ENCODE results near the gene CCDC92.

DNA sequence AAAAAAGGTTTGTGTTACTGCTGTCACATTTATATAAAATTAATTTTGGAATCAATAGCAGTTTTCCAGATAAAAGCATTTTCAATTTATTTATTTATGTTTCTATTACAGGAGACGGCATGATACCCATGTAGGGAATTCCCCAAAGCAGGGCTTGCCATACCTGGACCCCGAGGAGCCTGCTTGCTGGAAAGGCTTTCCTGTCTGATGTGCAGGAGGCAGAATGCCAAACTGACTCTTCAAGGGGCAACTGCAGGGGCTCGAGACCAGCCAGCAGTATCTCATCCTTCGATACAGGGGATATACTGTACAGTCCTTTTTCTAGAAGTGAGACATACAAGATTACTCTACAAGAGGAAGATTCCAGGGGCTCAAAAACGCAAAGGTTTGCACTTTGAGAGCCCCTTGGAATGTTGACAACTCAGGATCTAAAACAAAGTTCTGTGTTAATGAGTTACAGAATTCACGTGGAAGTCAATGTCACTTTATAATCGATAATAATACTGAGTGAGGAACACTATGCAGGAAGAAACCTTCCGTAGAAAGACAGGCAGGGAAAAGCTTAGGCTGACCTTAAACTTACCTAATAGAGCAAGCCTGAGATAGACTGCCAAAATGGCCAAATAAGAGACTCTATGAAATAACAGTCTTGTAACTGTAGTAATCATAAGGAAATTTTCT lies 38.9 kb upstream of the CCDC92 start:
- TF ChIP-seq, protein P1, sequence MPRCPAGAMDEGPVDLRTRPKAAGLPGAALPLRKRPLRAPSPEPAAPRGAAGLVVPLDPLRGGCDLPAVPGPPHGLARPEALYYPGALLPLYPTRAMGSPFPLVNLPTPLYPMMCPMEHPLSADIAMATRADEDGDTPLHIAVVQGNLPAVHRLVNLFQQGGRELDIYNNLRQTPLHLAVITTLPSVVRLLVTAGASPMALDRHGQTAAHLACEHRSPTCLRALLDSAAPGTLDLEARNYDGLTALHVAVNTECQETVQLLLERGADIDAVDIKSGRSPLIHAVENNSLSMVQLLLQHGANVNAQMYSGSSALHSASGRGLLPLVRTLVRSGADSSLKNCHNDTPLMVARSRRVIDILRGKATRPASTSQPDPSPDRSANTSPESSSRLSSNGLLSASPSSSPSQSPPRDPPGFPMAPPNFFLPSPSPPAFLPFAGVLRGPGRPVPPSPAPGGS (IDR thresholded peaks at IDR 0.05), result no peak
- no peak for TF ChIP-seq POLR2A (IDR thresholded peaks at IDR 0.05; ENCODE audit: low read length)
- TF ChIP-seq, protein P2, sequence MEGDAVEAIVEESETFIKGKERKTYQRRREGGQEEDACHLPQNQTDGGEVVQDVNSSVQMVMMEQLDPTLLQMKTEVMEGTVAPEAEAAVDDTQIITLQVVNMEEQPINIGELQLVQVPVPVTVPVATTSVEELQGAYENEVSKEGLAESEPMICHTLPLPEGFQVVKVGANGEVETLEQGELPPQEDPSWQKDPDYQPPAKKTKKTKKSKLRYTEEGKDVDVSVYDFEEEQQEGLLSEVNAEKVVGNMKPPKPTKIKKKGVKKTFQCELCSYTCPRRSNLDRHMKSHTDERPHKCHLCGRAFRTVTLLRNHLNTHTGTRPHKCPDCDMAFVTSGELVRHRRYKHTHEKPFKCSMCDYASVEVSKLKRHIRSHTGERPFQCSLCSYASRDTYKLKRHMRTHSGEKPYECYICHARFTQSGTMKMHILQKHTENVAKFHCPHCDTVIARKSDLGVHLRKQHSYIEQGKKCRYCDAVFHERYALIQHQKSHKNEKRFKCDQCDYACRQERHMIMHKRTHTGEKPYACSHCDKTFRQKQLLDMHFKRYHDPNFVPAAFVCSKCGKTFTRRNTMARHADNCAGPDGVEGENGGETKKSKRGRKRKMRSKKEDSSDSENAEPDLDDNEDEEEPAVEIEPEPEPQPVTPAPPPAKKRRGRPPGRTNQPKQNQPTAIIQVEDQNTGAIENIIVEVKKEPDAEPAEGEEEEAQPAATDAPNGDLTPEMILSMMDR (IDR thresholded peaks at IDR 0.05), result no peak
- no peak for TF ChIP-seq CHD4 (IDR thresholded peaks at IDR 0.05; ENCODE audit: borderline replicate concordance)
- no peak for TF ChIP-seq CHD2 (IDR thresholded peaks at IDR 0.05; ENCODE audit: low read length, partially characterized antibody)
- TF ChIP-seq ZNF302 (CRISPR knock-in tag; IDR thresholded peaks at IDR 0.05), result no peak
- TF ChIP-seq, protein P3, sequence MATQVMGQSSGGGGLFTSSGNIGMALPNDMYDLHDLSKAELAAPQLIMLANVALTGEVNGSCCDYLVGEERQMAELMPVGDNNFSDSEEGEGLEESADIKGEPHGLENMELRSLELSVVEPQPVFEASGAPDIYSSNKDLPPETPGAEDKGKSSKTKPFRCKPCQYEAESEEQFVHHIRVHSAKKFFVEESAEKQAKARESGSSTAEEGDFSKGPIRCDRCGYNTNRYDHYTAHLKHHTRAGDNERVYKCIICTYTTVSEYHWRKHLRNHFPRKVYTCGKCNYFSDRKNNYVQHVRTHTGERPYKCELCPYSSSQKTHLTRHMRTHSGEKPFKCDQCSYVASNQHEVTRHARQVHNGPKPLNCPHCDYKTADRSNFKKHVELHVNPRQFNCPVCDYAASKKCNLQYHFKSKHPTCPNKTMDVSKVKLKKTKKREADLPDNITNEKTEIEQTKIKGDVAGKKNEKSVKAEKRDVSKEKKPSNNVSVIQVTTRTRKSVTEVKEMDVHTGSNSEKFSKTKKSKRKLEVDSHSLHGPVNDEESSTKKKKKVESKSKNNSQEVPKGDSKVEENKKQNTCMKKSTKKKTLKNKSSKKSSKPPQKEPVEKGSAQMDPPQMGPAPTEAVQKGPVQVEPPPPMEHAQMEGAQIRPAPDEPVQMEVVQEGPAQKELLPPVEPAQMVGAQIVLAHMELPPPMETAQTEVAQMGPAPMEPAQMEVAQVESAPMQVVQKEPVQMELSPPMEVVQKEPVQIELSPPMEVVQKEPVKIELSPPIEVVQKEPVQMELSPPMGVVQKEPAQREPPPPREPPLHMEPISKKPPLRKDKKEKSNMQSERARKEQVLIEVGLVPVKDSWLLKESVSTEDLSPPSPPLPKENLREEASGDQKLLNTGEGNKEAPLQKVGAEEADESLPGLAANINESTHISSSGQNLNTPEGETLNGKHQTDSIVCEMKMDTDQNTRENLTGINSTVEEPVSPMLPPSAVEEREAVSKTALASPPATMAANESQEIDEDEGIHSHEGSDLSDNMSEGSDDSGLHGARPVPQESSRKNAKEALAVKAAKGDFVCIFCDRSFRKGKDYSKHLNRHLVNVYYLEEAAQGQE (IDR thresholded peaks at IDR 0.05), result no peak
- TF ChIP-seq, protein P4, sequence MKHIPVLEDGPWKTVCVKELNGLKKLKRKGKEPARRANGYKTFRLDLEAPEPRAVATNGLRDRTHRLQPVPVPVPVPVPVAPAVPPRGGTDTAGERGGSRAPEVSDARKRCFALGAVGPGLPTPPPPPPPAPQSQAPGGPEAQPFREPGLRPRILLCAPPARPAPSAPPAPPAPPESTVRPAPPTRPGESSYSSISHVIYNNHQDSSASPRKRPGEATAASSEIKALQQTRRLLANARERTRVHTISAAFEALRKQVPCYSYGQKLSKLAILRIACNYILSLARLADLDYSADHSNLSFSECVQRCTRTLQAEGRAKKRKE (CRISPR knock-in tag; IDR thresholded peaks at IDR 0.05; ENCODE audit: low read depth), result no peak
- no peak for TF ChIP-seq SMC3 (IDR thresholded peaks at IDR 0.05)

Data from A549 (cell line).